ENCODE measurements around the gene CD300A. TPM values are rescaled to one million over a fixed set of nuclear protein-coding genes. Genes with fewer than 3 reads are reported as not detected.
A peak's percentile ranks its signal among the peaks of the same experiment; 100 is the strongest.

CD300A gene
- polyA plus RNA-seq, 1 donor (not counting 4 experiments of a cell fraction or from before 2014, with no cell fraction given) = 0.07 TPM

DNA sequence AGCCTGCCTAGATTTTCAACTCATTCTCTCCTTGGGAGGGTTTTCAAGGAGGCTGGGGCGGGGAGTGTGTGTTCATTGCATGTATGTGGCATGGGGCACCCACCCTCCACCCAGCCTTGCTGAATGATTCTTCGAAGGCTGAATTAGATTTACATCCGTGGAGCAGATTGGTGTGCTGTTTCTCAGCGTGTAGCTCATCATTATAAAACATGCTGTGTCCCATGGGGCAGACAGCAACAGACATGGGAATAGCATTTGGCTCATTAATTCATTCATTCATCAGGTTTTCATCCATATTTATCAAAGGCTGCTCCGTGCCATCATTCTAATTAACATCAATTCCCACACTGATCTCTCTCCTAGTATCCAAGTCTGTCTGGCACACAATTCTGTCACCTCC, 10.6 kb upstream of the CD300A start:
- FAIRE-seq (no peak), DNase-seq (ENCODE audit: low read depth, low spot score) (no peak)
- dilution Hi-C loops (cut with MboI; ENCODE audit: extremely low pct_ligation_motif_present, low sequenced_read_pairs) = no loop called here
- Histone ChIP-seq H3K9me1 (ENCODE audit: control insufficient read depth, extremely low read depth, insufficient read depth, low read length) (no peaks in the 10 kb centered on the region), H4K20me1 (ENCODE audit: control insufficient read depth, extremely low read depth, insufficient read depth, low read length) (no peaks in the 10 kb centered on the region), H3K4me1 (ENCODE audit: control insufficient read depth, extremely low read depth, insufficient read depth, low read length) (peaks cover 10% of the 10 kb centered on the region), H3K4me2 (ENCODE audit: control insufficient read depth, extremely low read depth, insufficient read depth, low read depth, low read length) (no peak overlapping the region), H3K9me3 (ENCODE audit: control insufficient read depth, low read depth, low read length) (no peaks in the 10 kb centered on the region), H3K79me2 (ENCODE audit: control insufficient read depth, insufficient read depth, low read length) (no peaks in the 10 kb centered on the region), H3K4me3 (ENCODE audit: control insufficient read depth in 2 of 3, extremely low read depth in 1 of 3, insufficient read depth in 2 of 3, low read depth in 1 of 3, low read length in 3 of 3) (no peak overlapping the region), H2AFZ (ENCODE audit: control insufficient read depth, low read length) (no peak overlapping the region), H3K9ac (ENCODE audit: control insufficient read depth, extremely low read depth, insufficient read depth, low read length) (no peak overlapping the region), H3K27me3 (ENCODE audit: control insufficient read depth, extremely low read depth, insufficient read depth, low read length) (peaks cover 28% of the 10 kb centered on the region), H3K27ac (ENCODE audit: control insufficient read depth, insufficient read depth, low read length) (no peak overlapping the region), H3K36me3 (ENCODE audit: control insufficient read depth in 2 of 2, extremely low read depth in 1 of 2, insufficient read depth in 2 of 2, low read length in 2 of 2) (no peaks in the 10 kb centered on the region)
- no peak for TF ChIP-seq EZH2 (IDR thresholded peaks at IDR 0.05; ENCODE audit: low read length)
- TF ChIP-seq, protein P1, sequence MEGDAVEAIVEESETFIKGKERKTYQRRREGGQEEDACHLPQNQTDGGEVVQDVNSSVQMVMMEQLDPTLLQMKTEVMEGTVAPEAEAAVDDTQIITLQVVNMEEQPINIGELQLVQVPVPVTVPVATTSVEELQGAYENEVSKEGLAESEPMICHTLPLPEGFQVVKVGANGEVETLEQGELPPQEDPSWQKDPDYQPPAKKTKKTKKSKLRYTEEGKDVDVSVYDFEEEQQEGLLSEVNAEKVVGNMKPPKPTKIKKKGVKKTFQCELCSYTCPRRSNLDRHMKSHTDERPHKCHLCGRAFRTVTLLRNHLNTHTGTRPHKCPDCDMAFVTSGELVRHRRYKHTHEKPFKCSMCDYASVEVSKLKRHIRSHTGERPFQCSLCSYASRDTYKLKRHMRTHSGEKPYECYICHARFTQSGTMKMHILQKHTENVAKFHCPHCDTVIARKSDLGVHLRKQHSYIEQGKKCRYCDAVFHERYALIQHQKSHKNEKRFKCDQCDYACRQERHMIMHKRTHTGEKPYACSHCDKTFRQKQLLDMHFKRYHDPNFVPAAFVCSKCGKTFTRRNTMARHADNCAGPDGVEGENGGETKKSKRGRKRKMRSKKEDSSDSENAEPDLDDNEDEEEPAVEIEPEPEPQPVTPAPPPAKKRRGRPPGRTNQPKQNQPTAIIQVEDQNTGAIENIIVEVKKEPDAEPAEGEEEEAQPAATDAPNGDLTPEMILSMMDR (optimal IDR thresholded peaks at IDR 0.05 in 1 of 3, IDR thresholded peaks at IDR 0.05 in 1 of 3, conservative IDR thresholded peaks at IDR 0.05 in 1 of 3; ENCODE audit: extremely low read depth in 1 of 3, insufficient read depth in 2 of 3, low read length in 3 of 3) = no peak

DNA sequence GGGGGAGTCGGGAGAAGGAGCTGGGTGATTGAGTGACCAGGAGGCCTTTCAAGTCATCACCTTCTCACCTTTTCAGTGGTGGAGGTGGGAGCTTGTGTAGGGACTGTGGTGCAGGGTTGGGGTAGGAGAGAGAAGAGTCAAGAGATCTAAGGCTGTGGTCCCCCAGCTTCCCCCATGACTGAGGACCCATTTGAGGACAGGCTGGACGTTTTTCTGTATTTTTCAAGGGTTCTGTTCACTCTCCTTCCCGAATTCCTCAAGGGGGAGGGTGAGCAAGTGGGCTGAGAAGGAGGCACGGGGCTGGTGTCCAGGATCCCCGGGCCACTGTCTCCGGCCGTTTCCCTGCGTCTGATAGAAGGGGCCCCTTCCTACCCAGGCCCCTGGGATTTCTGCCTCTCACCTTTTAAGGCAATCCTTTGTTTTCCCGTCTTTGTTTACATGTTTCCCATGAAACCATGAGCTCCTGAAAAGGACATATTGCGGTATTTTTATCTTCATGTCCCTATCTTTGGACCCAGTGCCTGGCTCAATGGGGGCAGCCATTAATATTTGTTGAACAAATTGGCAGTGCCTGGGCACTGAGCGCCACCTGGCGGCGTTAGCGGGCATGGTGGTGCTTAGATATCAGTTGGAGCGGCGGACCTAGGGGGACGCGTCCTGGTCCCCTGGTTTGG, 9.2 kb upstream of the CD300A start:
- no peak overlapping the region for H3K4me3 ChIP-seq (ENCODE audit: control insufficient read depth in 2 of 3, extremely low read depth in 1 of 3, insufficient read depth in 2 of 3, low read depth in 1 of 3, low read length in 3 of 3)
- dilution Hi-C loops (cut with MboI; ENCODE audit: extremely low pct_ligation_motif_present, low sequenced_read_pairs) = no loop called here
- H3K9me3 ChIP-seq (ENCODE audit: control insufficient read depth, low read depth, low read length) = no peaks in the 10 kb centered on the region
- no peak overlapping the region for H3K9ac ChIP-seq (ENCODE audit: control insufficient read depth, extremely low read depth, insufficient read depth, low read length)
- TF ChIP-seq EZH2 (IDR thresholded peaks at IDR 0.05; ENCODE audit: low read length) = no peak
- TF ChIP-seq, protein P1 (optimal IDR thresholded peaks at IDR 0.05 in 1 of 3, IDR thresholded peaks at IDR 0.05 in 1 of 3, conservative IDR thresholded peaks at IDR 0.05 in 1 of 3; ENCODE audit: extremely low read depth in 1 of 3, insufficient read depth in 2 of 3, low read length in 3 of 3) = peak; percentile 84 to 91 (median 87)
- no peaks in the 10 kb centered on the region for H3K79me2 ChIP-seq (ENCODE audit: control insufficient read depth, insufficient read depth, low read length)
- H3K4me2 ChIP-seq (ENCODE audit: control insufficient read depth, extremely low read depth, insufficient read depth, low read depth, low read length) = no peak overlapping the region
- FAIRE-seq (peak; percentile 52), DNase-seq (ENCODE audit: low read depth, low spot score) (no peak)
- H3K27ac ChIP-seq (ENCODE audit: control insufficient read depth, insufficient read depth, low read length) = no peak overlapping the region
- H3K36me3 ChIP-seq (ENCODE audit: control insufficient read depth in 2 of 2, extremely low read depth in 1 of 2, insufficient read depth in 2 of 2, low read length in 2 of 2) = no peaks in the 10 kb centered on the region
- H4K20me1 ChIP-seq (ENCODE audit: control insufficient read depth, extremely low read depth, insufficient read depth, low read length) = no peaks in the 10 kb centered on the region
- peaks cover 22% of the 10 kb centered on the region for H3K27me3 ChIP-seq (ENCODE audit: control insufficient read depth, extremely low read depth, insufficient read depth, low read length)
- H2AFZ ChIP-seq (ENCODE audit: control insufficient read depth, low read length) = no peak overlapping the region
- H3K9me1 ChIP-seq (ENCODE audit: control insufficient read depth, extremely low read depth, insufficient read depth, low read length) = no peaks in the 10 kb centered on the region
- peaks cover 10% of the 10 kb centered on the region for H3K4me1 ChIP-seq (ENCODE audit: control insufficient read depth, extremely low read depth, insufficient read depth, low read length)
